Testis (tissue), 2 donors: Measurements from ENCODE around the gene CEBPZ.

ENCODE experiments used
- CTCF ChIP-seq, 3 experiments: fragments of 450-650 bp in 2 of 3; fragments of 200-600 bp in 1 of 3; sonication (generic) in 1 of 3; IDR thresholded peaks; one replicate each; pipeline ENCODE4 v1.5.1; 2016 to 2019; ENCODE audit warnings: antibody characterized with exemption in 3 of 3, mild to moderate bottlenecking in 2 of 3, moderate library complexity in 1 of 3
- POLR2A ChIP-seq: fragments of 450-650 bp; IDR thresholded peaks from one replicate; pipeline ENCODE4 v1.6.1; 2017; ENCODE audit warnings: antibody characterized with exemption, mild to moderate bottlenecking, moderate library complexity

GRCh38 chr2:37198681-37199065 is 32.7 kb downstream of the CEBPZ start:
- no peak for TF ChIP-seq CTCF (IDR thresholded peaks at IDR 0.05)
- TF ChIP-seq POLR2A: no peak
